ELF-1 (cell line): ENCODE results near the gene NRTN.
"Not testable (repeated sequence)": the region's sequence is repeated elsewhere in the genome, so short reads cannot be mapped to it uniquely, and the experiment has no call there.

ENCODE experiments used
- DNase-seq: peaks from one replicate; pipeline ENCODE4 v3.0.0-alpha.2; 2016; ENCODE audit warnings: low read depth, low spot score

The NRTN gene

DNA sequence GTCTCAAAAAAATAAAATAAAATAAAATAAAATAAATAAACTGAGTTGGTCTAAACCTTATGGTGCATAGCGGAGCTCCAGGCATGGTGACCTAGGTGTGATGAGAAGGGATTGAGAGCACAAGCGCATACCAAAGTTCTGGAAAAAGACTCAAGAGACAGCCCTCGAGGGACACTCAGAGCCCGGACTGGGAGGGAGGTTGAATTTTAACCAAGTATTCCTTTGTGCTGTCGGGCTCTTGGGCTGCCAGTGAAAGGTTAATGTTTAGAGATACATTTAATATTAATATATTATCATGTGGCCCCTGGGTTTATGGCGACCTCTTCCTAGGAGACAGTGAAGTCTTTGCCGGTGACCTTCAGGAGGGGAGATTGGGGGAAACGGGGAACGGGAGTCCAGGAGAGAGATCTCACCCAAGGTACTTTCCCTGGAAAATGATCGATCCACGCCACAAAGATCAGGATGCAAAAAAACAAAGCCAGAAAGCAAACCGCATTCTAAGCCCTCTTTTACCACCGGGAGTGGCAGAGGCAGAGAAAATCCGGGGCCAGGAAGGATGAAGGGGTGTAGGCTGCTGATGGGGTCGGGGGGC, 33.0 kb downstream of the NRTN start:
- no peak for DNase-seq

DNA sequence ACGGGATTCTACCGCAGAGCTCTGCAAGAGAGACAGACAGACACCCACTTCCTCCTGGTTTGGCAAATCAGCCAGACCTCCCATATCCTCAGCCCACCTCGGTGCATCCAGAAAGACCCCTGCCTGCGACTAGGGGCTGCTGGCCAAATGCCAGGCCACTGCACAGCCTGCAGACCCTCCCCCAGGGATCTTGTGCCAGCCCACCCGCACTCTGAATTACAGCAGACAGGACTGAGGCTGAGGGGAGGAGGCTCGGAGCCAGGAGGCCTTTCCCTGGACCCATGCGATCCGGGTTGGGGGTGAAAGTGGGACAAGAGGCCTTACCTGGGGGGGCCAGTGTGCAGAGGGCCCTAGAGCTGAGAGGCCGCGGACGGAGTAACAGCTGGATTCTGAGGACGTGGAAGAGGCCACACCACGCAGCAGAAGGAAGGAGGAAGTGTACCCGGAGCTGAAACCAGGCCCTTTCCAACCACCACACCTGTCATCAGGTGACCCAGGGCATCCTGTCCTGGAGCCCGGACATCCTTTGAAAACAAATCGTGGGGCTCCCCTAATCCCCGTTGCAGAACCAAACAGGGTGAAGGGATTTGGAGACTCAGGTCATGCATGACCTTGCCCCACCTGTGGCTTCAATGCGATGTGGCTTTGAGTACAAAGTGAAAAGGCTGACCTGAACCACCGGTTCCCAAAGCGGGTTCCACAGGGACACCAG, 33.6 kb downstream of the NRTN start:
- DNase-seq, result no peak

DNA sequence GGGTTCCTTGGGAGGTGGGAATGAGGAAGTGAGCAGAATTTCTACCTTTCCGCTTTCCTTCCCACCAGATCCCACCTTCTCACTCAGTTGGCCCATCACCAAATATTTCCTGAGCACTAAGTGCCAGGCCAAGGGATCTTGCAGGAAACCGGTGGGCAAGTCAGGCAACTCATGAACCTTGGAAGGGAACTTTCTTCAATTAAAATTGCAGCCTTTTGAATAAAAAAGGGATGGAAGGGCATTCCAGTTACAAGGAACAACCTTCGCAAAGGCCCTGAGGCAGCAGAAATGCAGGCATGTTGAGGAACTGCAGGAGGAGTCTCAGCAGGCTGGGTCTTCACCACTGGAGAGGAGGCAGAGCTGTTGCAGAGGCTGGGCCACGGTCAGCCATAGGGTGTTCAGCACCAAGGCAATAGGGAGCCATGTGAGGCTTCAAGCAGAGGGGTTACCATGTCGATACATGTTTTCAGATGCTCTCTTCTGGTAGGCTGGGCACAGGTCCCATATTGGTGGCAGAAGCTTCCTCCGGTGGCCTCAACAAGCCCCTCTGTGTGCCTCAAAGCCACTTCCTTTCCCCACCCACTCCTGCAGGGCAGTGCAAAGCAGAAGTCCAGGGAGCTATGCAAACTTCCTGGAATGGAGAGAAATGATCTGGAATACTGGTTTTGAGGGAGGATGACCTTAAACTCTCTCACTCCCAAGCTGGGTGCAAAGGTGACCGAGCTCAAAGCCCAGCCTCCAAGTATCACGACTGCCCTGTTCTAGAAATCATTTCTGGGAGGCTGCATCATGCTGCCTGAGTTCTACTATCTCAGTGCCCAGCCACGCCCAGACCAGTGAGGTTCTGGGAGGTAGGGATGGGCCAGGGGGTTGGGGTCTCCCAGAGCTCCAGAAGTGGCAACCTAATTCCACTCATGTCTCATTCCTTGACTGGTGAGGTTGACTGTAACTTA, 34.5 kb downstream of the NRTN start, which contains the start of gene FUT6:
Gene FUT6 (minus strand): TSS at position 638 of the 953 bp plus-strand sequence. CDS start 7,135 bp downstream, outside the sequence.
- DNase-seq, result no peak

DNA sequence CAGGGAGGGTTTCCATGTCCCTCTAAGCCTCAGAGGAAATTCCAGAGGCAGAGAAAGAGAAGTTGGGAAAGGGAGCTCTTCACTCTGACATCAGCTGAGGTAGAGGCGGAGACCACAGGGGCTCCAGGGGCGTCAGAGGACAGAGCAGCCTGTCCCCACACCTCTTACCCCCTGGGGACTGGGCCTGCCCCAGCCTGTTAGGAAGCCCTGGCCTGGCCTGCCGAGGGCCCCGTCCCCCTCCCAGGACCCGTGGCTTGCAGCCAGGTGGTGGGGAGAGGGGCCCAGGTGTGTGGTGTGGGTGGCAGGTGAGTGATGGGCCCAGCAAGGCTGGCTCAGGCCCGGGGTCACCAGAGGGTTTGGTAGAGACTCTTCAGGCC, 36.9 kb downstream of the NRTN start:
- DNase-seq, result not testable (repeated sequence)

DNA sequence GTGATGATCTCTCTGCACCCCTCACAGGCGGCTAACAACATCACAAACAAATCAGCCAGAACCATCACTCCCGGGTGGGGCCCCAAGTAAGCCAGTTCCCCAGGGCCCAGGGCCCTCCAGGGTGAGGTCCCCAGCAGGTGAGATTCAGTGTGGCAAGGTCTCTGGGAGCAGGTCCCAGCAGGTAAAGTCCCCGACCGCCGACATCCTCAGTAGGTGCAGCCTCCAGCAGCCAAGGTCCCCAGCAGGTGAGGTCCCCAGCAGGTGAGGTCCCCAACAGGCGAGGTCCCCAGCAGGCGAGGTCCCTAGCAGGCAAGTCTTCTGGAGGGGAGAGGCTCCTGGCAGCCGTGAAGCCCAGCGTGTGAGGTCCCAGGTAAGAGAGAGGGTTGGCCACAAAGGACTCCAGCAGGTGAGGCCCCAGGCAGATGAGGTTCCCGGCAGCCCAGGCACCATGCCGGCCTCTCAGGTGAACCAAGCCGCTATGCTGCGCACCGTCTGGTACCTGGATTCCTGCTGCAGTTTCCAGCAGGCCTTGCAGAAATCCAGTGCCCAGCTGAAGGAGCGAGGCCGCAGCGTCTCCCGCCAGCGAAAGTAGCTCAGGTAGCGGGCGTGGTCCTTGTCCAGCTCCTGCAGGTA, 38.5 kb downstream of the NRTN start:
- no peak for DNase-seq

DNA sequence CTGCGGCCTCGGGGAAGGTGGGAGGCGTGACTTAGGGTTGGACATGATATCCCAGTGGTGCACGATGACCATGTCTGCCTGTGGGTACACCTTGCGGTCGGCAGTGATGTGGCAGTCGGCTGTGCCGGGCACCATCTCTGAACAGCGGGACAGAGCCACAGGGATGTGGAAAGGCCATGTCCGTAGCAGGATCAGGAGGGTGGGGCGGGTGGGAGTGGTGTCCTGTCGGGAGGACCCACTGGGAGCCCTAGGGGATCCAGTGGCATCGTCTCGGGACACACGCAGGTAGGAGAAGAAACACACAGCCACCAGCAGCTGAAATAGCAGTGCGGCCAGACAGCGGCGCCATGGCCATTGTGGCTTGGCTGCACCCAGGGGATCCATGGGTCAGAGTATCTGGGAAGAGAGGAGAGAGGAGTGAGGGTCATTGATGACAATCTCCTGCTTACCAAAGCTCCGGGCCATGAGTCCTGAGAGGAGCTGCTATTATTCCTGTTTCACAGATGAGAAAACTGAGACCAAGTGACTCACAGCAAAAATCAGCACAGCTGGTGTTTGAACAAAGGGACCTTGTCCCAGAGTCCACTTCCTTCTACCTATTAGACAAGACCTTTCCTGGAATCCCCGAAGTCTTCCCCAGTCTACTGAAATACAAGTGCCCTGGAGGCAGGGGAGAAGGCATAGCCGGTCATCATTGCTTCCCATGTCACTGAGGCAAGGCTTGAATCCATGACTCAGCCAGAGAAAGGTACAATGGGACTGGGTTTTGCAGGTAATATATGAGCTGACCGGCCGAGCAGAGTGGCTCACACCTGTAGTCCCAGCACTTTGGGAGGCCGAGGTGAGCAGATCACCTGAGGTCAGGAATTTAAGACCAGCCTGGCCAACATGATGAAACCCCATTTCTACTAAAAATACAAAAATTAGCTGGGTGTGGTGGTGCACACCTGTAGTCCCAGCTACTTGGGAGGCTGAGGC, 39.9 kb downstream of the NRTN start:
- no peak for DNase-seq

DNA sequence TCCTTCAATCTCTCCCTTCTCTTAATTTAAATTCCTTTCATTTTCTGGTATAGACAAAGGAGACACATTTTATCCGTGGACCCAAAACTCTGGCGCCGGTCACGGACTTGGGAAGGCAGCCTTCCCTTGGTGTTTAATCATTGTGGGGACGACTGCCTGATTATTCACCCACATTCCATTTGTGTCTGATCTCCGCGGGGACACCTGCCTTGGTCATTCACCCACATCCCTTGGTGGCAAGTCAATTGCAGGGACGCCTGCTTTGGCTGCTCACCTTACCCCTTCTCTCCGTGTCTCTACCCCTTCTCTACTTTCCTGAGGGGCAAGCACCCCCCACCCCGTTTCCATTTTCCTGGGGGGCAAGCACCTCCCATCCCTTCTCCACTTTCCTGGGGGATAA, 43.0 kb downstream of the NRTN start:
- not testable (repeated sequence) for DNase-seq

DNA sequence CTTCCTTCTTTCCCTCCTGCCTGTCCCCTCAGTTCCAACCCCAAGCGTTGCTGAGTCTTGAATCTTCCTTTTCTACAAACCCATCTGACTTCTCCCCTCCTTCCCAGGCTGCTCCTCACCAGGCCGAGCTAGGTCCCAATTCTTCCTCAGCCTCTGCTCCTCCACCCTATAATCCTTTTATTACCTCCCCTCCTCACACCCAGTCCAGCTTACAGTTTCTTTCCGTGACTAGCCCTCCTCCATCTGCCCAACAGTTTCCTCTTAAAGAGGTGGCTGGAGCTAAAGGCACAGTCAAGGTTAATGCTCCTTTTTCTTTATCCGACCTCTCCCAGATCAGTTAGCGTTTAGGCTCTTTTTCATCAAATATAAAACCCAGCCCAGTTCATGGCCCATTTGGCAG, 43.8 kb downstream of the NRTN start:
- not testable (repeated sequence) for DNase-seq

DNA sequence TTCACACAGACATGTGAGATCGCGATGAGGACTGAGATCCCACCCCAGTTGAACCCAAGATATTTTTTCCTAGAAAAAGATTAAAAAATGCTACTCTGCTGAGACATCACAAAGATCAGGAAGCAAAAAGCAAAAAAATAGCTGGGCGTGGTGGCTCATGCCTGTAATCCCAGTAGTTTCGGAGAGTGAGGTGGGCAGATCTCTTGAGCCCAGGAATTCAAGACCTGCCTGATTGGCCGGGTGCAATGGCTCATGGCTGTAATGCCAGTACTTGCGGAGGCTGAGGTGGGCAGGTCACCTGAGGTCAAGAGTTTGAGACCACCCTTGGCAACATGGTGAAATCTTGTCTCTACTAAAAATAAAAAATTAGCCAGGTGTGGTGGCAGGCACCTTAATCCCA, 45.3 kb downstream of the NRTN start:
- no peak for DNase-seq

DNA sequence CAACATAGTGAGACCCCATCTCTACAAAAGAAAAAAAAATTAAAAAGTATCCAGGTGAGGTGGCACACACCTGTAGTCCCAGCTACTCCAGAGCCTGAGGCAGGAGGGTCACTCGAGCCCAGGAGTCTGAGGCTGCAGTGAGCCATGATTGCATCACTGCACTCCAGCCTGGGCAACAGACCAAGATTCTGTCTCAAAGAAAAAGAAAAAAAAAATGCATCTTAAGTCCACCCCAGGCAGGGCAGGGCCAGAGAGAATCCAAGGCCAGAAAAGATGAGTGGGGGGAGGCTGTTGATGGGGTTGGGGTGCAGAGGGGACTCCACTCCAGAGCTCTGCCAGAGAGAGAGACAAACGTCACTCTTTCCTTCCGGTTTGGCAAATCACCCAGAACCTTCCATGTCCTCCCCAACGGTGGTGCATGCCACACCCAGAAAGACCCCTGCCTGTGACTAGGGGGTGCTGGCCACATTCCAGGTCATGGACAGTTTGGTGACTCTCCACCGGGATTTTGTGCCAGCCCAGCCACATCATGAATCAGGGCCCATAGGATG, 46.0 kb downstream of the NRTN start:
- DNase-seq, result no peak

DNA sequence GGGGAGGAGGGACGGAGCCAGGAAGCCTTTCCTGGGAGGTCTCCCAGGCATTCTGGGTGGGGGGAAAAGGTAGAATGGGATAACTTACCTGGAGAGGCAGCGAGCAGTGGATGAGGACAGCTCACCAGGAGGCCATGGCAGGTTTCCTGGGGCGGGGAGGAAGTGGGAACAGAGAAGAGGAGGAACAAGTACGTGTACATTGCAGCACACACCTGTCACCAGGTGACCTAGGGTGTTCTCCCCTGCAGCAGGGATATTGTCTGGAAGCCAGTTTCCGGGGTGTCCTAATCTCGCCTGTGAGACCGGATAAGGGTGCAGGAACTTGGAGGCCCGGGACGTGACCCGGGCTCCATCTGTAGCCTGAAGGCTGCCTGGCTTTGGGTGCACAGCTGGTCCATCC, 46.4 kb downstream of the NRTN start, which contains the start of gene FUT3:
Gene FUT3 (minus strand): TSS at position 148 of the 400 bp plus-strand sequence.
- DNase-seq, result no peak

DNA sequence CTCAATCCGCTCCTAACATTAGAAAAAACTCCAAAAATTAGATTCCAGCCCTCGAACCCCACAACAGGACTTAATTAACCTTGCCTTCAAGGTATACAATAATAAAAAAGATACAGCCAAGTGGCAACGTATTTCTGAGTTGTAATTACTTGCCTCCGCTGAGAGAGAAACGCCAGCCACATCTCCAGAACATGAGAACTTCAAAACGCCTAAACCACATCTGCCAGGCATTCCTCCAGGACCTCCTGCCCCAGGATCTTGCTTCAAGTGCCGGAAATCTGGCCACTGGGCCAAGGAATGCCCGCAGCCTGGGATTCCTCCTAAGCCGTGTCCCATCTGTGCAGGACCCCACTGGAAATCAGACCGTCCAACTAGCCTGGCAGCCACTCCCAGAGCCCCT, 49.3 kb downstream of the NRTN start:
- DNase-seq, result not testable (repeated sequence)

DNA sequence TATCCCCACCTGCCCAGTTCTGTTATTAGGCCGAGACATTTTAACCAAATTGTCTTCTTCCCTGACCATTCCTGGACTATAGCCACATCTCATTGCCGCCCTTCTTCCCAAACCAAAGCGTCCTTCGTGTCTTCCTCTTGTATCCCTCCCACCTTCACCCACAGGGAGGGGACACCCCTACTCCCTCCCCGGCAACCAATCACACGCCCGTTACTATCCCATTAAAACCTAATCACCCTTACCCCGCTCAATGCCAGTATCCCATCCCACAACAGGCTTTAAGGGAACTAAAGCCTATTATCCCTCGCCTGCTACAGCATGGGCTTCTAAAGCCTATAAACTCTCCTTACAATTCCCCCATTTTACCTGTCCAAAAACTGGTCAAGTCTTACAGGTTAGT, 50.3 kb downstream of the NRTN start:
- not testable (repeated sequence) for DNase-seq

DNA sequence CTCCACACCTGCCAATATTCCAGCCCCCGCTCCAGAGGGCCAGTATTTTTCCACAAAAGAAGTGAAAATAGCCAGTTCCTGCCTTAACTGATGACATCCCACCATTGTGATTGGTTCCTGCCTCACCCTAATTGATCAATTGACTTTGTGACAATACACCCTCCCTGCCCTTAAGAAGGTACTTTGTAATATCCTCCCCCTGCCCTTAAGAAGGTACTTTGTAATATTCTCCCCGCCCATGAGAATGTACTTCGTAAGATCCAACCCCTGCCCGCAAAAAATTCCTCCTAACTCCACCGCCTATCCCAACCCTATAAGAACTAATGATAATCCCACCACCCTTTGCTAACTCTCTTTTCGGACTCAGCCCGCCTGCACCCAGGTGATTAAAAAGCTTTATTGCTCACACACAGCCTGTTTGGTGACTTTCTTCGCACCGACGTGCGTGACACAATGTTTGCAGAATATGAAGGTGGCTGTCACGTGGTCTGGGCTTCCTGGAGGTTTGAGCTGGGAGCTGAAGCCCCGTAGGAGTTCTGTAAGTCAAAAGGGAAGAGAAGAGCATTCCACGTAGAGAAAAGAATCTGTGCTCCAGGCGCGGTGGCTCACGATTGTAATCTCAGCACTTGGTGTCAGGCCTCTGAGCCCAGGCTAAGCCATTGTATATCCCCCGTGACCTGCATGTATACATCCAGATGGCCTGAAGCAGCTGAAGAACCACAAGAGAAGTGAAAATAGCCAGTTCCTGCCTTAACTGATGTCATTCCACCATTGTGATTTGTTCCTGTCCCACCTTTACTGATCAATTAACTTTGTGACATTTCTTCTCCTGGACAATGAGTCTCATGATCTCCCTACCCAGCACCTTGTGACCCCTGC, 52.6 kb downstream of the NRTN start:
- no peak for DNase-seq

DNA sequence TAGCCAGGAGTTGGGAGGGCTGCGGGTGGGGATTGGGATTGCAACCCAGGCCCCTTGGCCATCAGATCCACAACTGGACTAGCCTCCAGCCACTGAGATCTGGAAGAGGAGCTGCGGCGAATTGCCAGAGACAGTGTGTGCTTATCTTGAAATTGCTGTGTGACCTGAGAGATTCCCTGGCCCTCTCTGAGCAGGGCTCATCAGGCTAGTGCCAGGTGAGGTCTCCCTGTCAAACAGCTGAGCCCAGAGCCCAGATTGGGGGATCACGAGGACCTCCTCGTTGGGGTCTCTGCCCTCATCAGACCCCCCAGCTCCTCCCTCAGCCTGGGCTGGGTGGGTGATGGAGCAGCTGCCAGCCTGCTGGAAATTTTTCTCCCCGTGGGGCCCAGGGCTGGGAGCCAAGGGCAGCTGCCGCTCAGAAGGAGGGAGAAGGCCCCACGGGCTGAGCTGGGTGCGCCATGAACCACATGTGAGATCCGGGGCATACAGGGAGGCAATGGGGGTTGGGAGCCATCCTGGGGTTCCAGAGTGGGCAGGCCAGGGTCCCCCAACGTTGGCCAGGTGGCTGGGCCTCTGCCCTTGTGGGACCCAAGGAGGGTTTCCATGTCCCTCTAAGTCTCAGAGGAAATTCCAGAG, 58.3 kb downstream of the NRTN start:
- DNase-seq, result no peak

DNA sequence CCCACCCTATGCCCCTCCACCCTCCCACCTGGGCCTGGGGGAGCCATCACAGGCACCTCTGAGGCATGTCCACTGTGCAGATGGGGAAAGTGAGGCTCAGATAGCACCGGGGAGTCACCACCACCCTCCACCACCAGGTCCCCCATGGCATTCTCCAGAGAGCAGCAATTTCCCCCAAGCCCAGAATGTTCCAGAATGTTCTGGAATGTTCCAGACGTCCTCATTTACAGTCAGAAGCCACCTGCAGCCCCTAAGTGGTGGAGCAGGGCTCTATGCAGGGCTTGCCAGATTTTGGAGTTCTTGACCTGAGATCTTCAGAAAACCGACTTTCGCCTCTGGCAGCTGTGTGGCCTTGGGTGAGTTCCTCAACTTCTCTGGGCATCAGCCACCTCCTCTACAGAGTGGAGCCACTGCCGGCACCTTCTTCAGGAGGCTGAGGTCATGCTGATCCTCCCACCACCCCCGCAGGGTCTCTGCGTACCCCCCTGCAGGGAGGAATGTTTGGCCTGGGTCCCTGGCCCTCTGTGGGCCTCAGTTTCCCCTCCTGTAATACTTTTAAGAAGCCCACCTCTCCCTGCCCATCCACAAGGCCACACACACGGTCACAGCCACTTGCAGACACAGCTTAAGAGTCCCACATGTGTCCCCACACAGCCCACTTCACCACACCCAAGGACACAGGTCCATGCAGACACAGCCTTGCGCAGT, 59.3 kb downstream of the NRTN start:
- no peak for DNase-seq

DNA sequence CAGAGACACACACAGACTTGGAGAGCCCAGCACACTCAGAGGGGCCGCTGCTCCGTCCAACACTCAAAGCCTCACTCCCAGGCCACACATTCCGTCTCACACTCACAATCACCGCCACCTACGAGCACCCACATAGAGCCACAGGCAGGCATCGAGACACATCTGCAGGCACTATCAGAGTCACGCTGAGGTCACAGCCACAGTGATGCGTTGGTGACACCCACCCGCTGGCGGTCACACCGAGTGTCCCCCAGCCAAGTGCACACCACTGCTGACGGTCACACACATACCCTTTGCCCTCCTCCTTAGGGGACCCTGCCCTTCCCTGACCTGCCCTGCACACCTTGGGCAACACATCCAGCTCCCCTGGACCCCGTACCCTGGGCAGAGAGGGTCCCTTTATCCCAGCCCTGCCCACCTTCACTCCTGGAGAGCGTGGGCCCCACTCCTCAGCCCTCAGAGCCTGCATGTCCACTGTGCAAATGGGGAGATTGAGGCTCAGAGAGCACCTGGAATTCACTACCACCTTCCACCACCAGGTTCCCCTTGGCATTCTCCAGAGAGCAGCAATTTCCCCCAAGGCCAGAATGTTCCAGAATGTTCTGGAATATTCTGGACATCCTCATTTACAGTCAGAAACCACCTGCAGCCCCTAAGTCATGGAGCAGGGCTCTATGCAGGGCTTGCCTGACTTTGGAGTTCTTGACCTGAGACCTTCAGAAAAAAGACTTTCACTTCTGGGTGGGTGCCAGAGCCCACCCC, 60.0 kb downstream of the NRTN start:
- DNase-seq, result no peak
